WERI-Rb-1 (cell line): ENCODE data around the gene DFFB.

Experiments
- DNase-seq: peaks from one replicate; pipeline ENCODE4 v3.0.0-alpha.2; 2020
- H3K27ac ChIP-seq: fragments of 250-450 bp; sonication (Bioruptor Pico); 2 replicates; pipeline ENCODE4 v1.5.1; 2020; ENCODE audit warnings: mild to moderate bottlenecking, moderate library complexity
- H3K27me3 ChIP-seq: fragments of 250-450 bp; sonication (Bioruptor Pico); 2 replicates; pipeline ENCODE4 v1.5.1; 2021; ENCODE audit warnings: mild to moderate bottlenecking, low read depth, moderate library complexity; ENCODE audit not compliant: insufficient read depth, severe bottlenecking
- H3K36me3 ChIP-seq: fragments of 250-450 bp; sonication (Bioruptor Pico); 2 replicates; pipeline ENCODE4 v1.5.1; 2020; ENCODE audit warnings: mild to moderate bottlenecking, moderate library complexity
- H3K4me3 ChIP-seq: 2 replicates; pipeline ENCODE4 v1.5.1; 2011; ENCODE audit warnings: low read depth, mild to moderate bottlenecking, control low read depth, low read length
- H3K9me3 ChIP-seq: fragments of 250-450 bp; sonication (Bioruptor Pico); 2 replicates; pipeline ENCODE4 v1.5.1; 2021; ENCODE audit warnings: mild to moderate bottlenecking, moderate library complexity; ENCODE audit not compliant: severe bottlenecking
- TF ChIP-seq, protein P1 (sequence below): IDR thresholded peaks from 2 replicates; pipeline ENCODE4 v1.5.1; 2011; ENCODE audit warnings: low read depth, mild to moderate bottlenecking, control low read depth, inconsistent platforms, low read length

Gene DFFB

DNA sequence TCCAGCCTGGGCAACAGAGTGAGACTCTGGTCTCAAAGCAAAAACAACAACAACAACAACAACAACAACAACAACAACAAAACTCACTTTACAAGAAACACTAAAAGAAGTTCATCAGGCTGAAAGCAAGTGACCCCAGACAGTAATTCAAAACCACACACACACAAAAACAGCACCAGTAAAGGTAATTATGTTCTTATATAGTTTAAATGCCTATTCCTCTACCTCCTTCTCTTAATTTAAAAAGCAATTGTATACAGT, 41.1 kb downstream of the DFFB start:
- no peaks in the 10 kb centered on the region for H3K27me3 ChIP-seq
- H3K4me3 ChIP-seq = no peak overlapping the region
- DNase-seq = no peak
- H3K36me3 ChIP-seq = peaks cover 13% of the 10 kb centered on the region
- no peaks in the 10 kb centered on the region for H3K9me3 ChIP-seq
- H3K27ac ChIP-seq = no peak overlapping the region
- TF ChIP-seq, protein P1, sequence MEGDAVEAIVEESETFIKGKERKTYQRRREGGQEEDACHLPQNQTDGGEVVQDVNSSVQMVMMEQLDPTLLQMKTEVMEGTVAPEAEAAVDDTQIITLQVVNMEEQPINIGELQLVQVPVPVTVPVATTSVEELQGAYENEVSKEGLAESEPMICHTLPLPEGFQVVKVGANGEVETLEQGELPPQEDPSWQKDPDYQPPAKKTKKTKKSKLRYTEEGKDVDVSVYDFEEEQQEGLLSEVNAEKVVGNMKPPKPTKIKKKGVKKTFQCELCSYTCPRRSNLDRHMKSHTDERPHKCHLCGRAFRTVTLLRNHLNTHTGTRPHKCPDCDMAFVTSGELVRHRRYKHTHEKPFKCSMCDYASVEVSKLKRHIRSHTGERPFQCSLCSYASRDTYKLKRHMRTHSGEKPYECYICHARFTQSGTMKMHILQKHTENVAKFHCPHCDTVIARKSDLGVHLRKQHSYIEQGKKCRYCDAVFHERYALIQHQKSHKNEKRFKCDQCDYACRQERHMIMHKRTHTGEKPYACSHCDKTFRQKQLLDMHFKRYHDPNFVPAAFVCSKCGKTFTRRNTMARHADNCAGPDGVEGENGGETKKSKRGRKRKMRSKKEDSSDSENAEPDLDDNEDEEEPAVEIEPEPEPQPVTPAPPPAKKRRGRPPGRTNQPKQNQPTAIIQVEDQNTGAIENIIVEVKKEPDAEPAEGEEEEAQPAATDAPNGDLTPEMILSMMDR = no peak

DNA sequence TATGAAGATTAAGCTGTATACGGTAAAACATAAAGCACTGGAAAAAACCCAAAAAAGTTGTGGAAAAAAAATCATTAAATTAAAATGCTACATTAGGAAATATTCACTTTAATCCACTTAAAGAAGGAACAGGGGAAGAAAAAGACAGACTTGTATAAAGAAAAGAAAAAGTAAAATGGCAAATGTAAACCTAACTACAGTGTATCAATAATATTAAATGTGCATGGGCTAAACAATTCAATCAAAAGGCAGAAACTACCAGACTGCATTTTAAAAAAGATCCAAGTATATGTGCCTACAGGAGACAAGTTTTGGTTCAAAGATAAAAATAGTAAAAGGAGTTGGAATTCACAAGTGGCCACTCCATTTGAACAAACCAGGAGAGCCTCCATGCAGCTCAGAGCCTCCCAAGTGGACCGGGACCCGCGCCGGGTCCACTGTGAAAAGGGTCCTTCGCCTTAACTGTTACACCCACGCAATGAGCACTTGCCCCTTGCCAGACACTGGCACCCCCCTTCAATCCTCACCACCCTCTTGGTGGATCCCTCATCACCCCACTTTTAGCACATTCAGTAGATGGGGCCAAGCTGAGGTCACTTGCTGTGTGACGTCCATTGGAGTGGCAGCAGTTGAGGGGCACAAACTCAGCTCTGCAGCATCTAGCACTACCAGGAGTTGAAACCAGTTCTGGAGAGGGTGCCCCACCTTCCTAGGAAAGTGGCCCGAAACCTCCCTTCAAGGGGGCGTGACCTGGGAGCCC, 41.9 kb downstream of the DFFB start:
- Histone ChIP-seq H3K4me3 (peak overlapping the region; percentile 86), H3K36me3 (peaks cover 8% of the 10 kb centered on the region), H3K9me3 (no peaks in the 10 kb centered on the region), H3K27me3 (no peaks in the 10 kb centered on the region), H3K27ac (peak overlapping the region; percentile 99)
- DNase-seq = no peak
- TF ChIP-seq, protein P1 = peak; percentile 29; the same call in 1 of the 2 replicates

DNA sequence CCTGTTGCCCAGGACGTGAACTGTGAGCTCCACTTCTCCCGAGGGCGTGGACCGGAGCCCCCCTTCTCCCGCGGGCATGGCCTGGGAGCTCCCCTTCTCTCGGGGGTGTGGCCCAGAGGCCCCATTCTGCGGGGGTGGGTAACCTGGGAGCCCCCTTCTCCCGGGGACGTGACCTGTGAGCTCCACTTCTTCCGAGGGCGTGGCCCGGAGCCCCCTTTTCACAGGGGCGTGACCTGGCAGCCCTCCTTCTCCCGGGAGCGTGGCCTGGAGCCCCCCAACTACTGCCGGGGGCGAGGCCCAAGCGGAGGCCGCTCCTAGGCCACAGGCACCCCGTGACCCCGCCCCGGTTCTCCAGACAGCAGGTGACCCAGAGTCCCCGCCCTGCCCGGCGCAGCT, 42.5 kb downstream of the DFFB start:
- Histone ChIP-seq H3K27me3 (no peaks in the 10 kb centered on the region), H3K9me3 (no peaks in the 10 kb centered on the region), H3K36me3 (peaks cover 8% of the 10 kb centered on the region), H3K27ac (peak overlapping the region; percentile 99), H3K4me3 (peak overlapping the region; percentile 86)
- TF ChIP-seq, protein P1 = no peak
- peak; percentile 44 for DNase-seq

DNA sequence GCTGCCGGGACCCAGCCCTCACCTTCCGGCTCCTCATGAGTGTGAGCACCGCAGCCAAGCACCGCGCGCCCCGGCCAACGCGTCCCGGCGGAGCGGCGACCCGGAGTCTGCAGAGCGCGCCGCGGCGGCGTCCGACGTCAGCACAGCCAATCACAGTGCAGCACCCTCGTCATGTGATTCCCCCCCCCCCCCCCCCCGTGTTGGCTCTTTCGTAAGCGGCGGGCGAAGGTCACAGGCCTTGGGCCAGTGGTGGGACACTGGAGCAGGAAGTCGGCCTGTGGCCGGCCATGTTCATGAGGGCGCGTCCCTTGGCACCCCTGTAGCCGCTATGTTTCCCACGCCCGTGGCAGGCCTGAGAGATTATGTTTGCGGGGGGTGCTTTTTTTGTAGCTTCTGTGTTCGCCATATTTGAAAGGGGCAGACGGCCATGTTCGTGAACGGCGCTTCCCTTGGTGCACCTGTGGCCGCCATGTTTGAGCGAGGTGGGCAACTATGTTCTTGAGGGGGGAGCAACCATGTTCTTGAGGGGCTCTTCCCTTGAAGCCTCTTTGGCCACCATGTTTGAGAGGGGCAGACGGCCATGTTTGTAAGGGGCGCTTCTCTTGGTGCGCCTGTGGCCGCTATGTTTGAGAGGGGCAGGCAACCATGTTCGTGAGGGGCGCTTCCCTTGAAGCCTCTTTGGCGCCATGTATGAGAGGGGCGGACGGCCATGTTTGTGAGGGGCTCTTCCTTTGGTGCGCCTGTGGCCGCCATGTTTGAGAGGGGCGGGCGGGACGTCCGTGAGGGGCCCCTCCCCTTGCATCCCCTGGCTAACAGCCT, 43.1 kb downstream of the DFFB start, which contains the start of gene C1orf174:
Gene C1orf174 (minus strand): TSS at position 123 of the 819 bp plus-strand sequence. CDS start 86 bp downstream, at position 37.
- Histone ChIP-seq H3K27ac (peak within 1 kb of the TSS; percentile 99), H3K36me3 (peaks cover 8% of the 10 kb centered on the region), H3K4me3 (peak within 1 kb of the TSS; percentile 86), H3K27me3 (no peaks in the 10 kb centered on the region), H3K9me3 (no peaks in the 10 kb centered on the region)
- TF ChIP-seq, protein P1 = no peak
- peak; percentile 96 for DNase-seq

DNA sequence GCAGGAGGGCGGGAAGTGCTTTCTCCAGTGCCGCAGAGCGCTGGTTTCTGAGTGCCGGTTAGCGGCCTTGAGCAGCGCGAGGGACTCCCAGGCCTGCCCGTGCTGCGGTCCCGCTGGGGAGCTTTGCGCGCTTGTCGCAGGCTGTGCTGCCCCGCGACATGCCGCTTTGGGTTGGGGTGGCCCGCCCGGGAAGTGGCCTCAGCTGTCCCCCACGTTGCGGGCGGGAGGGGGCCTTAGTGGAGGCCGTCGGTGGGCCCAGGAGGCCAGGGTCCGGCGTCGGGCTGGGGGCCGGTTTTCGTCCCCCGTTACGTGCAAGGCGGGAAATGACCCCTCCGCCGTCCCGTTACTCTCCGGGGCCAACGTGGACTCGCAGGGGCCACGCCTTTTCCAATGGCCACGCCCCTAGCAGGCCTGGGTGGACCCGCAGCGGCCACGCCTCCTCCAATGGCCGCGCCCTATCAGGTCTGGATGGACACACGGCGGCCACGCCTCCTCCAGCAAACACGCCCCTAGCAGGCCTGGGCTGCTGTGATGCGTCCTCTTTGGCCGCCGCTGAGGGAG, 43.8 kb downstream of the DFFB start:
- peak overlapping the region; percentile 99 for H3K27ac ChIP-seq

More for the DNA sequence above, 43.8 kb downstream of the DFFB start:
- H3K4me3 ChIP-seq = peak overlapping the region; percentile 86
- H3K27me3 ChIP-seq = no peaks in the 10 kb centered on the region
- H3K36me3 ChIP-seq = peaks cover 3% of the 10 kb centered on the region
- H3K9me3 ChIP-seq = no peaks in the 10 kb centered on the region
- peak; percentile 97 for DNase-seq
- TF ChIP-seq, protein P1 = no peak
